ENCODE results near the gene NFS1. TPM values are rescaled to one million over a fixed set of nuclear protein-coding genes. Genes with fewer than 3 reads are reported as not detected.

NFS1 gene
- total and polyA plus RNA-seq, 3 experiments from 2014 or later, result 18.8 to 37.7 (median 36.4) TPM

- Histone ChIP-seq H3K27me3 (ENCODE audit: insufficient read depth, low read length, poor library complexity, severe bottlenecking) (no peaks in the 10 kb centered on the region), H3K4me3 (ENCODE audit: low read length) (no peak overlapping the region), H3K36me3 (ENCODE audit: insufficient read depth, low read length) (no peaks in the 10 kb centered on the region), H3K4me1 (ENCODE audit: insufficient read depth, low read length) (peaks cover 24% of the 10 kb centered on the region), H3K9me3 (ENCODE audit: low read length) (no peaks in the 10 kb centered on the region), H3K27ac (ENCODE audit: low read depth, low read length) (no peak overlapping the region)
- peaks cover 76 to 94% (median 89%) of the 10 kb centered on the region in 3 donors for H3K4me1 Mint-ChIP-seq
- peak overlapping the region in 2 of 7 donors; percentile 6 to 25 for H3K4me3 Mint-ChIP-seq
- no peaks in the 10 kb centered on the region for H3K9me3 Mint-ChIP-seq
- no peak for DNase-seq
- CTCF ChIA-PET, result interaction anchor here (1.5 kb wide), 1 partner anchor 26 kb away, joined by 3 read pairs; no protein-coding TSS in a partner anchor
- no peaks in the 10 kb centered on the region for H3K27me3 Mint-ChIP-seq
- peaks cover 0 to 20% (median 2%) of the 10 kb centered on the region in 3 donors for H3K36me3 Mint-ChIP-seq
- POLR2A ChIA-PET, result no interaction called here
- H3K27ac Mint-ChIP-seq, result peak overlapping the region in 7 of 8 donors; percentile 7 to 89 (median 77)
These were observed 54.3 kb downstream of the NFS1 start for GRCh38 chr20:35644806-35645205.

GRCh38 chr20:35643045-35643444 lies 56.1 kb downstream of the NFS1 start:
- Mint-ChIP-seq H3K27ac (peak overlapping the region in 6 of 8 donors; percentile 22 to 82 (median 56)), H3K27me3 (no peaks in the 10 kb centered on the region), H3K9me3 (no peaks in the 10 kb centered on the region), H3K36me3 (peaks cover 0 to 11% (median 0%) of the 10 kb centered on the region in 3 donors), H3K4me1 (peaks cover 69 to 92% (median 84%) of the 10 kb centered on the region in 3 donors), H3K4me3 (no peak overlapping the region)
- ChIA-PET POLR2A (no interaction called here), CTCF (no interaction called here)
- H3K4me3 ChIP-seq (ENCODE audit: low read length), result no peak overlapping the region
- no peak for DNase-seq
- H3K9me3 ChIP-seq (ENCODE audit: low read length), result no peaks in the 10 kb centered on the region
- no peak overlapping the region for H3K27ac ChIP-seq (ENCODE audit: low read depth, low read length)
- H3K27me3 ChIP-seq (ENCODE audit: insufficient read depth, low read length, poor library complexity, severe bottlenecking), result no peaks in the 10 kb centered on the region
- H3K36me3 ChIP-seq (ENCODE audit: insufficient read depth, low read length), result no peaks in the 10 kb centered on the region
- peaks cover 32% of the 10 kb centered on the region for H3K4me1 ChIP-seq (ENCODE audit: insufficient read depth, low read length)

GRCh38 chr20:35641743-35642142 lies 57.4 kb downstream of the NFS1 start:
- peaks cover 0 to 7% (median 0%) of the 10 kb centered on the region in 3 donors for H3K36me3 Mint-ChIP-seq
- H3K4me1 Mint-ChIP-seq, result peaks cover 77 to 96% (median 92%) of the 10 kb centered on the region in 3 donors
- Histone ChIP-seq H3K27ac (ENCODE audit: low read depth, low read length) (no peak overlapping the region), H3K4me3 (ENCODE audit: low read length) (no peak overlapping the region), H3K27me3 (ENCODE audit: insufficient read depth, low read length, poor library complexity, severe bottlenecking) (no peaks in the 10 kb centered on the region), H3K4me1 (ENCODE audit: insufficient read depth, low read length) (peaks cover 35% of the 10 kb centered on the region), H3K36me3 (ENCODE audit: insufficient read depth, low read length) (no peaks in the 10 kb centered on the region), H3K9me3 (ENCODE audit: low read length) (no peaks in the 10 kb centered on the region)
- POLR2A ChIA-PET, result interaction anchor here (1.0 kb wide), 1 partner anchor 18 kb away, joined by 3 read pairs; no protein-coding TSS in a partner anchor
- H3K27me3 Mint-ChIP-seq, result no peaks in the 10 kb centered on the region
- CTCF ChIA-PET, result no interaction called here
- DNase-seq, result no peak
- no peaks in the 10 kb centered on the region for H3K9me3 Mint-ChIP-seq
- no peak overlapping the region for H3K4me3 Mint-ChIP-seq
- peak overlapping the region in 6 of 8 donors; percentile 12 to 87 (median 52) for H3K27ac Mint-ChIP-seq

- Histone ChIP-seq H3K4me3 (ENCODE audit: low read length) (no peak overlapping the region), H3K27ac (ENCODE audit: low read depth, low read length) (no peak overlapping the region), H3K27me3 (ENCODE audit: insufficient read depth, low read length, poor library complexity, severe bottlenecking) (no peaks in the 10 kb centered on the region), H3K4me1 (ENCODE audit: insufficient read depth, low read length) (peaks cover 30% of the 10 kb centered on the region), H3K9me3 (ENCODE audit: low read length) (no peaks in the 10 kb centered on the region), H3K36me3 (ENCODE audit: insufficient read depth, low read length) (no peaks in the 10 kb centered on the region)
- Mint-ChIP-seq H3K4me1 (peaks cover 75 to 96% (median 93%) of the 10 kb centered on the region in 3 donors), H3K27me3 (no peaks in the 10 kb centered on the region), H3K4me3 (no peak overlapping the region), H3K36me3 (peaks cover 0 to 7% (median 0%) of the 10 kb centered on the region in 3 donors), H3K9me3 (no peaks in the 10 kb centered on the region), H3K27ac (peak overlapping the region in 6 of 8 donors; percentile 4 to 81 (median 40))
- CTCF ChIA-PET, result no interaction called here
- POLR2A ChIA-PET, result no interaction called here
- DNase-seq, result no peak
These were observed 58.4 kb downstream of the NFS1 start for GRCh38 chr20:35640724-35641123.

- CTCF ChIA-PET, result interaction anchor here (1.1 to 1.2 kb wide), 2 partner anchors 10 to 34 kb away, joined by 3 read pairs; no protein-coding TSS in a partner anchor
- POLR2A ChIA-PET, result no interaction called here
These were observed 60.4 kb downstream of the NFS1 start for GRCh38 chr20:35638751-35639150.

GRCh38 chr20:35637276-35637675 lies 61.9 kb downstream of the NFS1 start:
- no peak overlapping the region for H3K4me3 ChIP-seq (ENCODE audit: low read length)
- Mint-ChIP-seq H3K4me3 (no peak overlapping the region), H3K36me3 (peaks cover 0 to 19% (median 4%) of the 10 kb centered on the region in 3 donors), H3K9me3 (no peaks in the 10 kb centered on the region), H3K27ac (peak overlapping the region in 6 of 8 donors; percentile 27 to 68 (median 51)), H3K27me3 (no peaks in the 10 kb centered on the region), H3K4me1 (peaks cover 60 to 80% (median 74%) of the 10 kb centered on the region in 3 donors)
- H3K9me3 ChIP-seq (ENCODE audit: low read length), result no peaks in the 10 kb centered on the region
- H3K27ac ChIP-seq (ENCODE audit: low read depth, low read length), result no peak overlapping the region
- POLR2A ChIA-PET, result no interaction called here
- H3K36me3 ChIP-seq (ENCODE audit: insufficient read depth, low read length), result peaks cover 7% of the 10 kb centered on the region
- H3K27me3 ChIP-seq (ENCODE audit: insufficient read depth, low read length, poor library complexity, severe bottlenecking), result no peaks in the 10 kb centered on the region
- H3K4me1 ChIP-seq (ENCODE audit: insufficient read depth, low read length), result peaks cover 15% of the 10 kb centered on the region
- DNase-seq, result no peak
- CTCF ChIA-PET, result no interaction called here

More at GRCh38 chr20:35638751-35639150, 60.4 kb downstream of the NFS1 start:
- Mint-ChIP-seq H3K4me1 (peaks cover 68 to 90% (median 83%) of the 10 kb centered on the region in 3 donors), H3K36me3 (peaks cover 0 to 9% (median 0%) of the 10 kb centered on the region in 3 donors), H3K27ac (peak overlapping the region in 4 of 8 donors; percentile 31 to 69 (median 56)), H3K27me3 (no peaks in the 10 kb centered on the region), H3K4me3 (no peak overlapping the region), H3K9me3 (no peaks in the 10 kb centered on the region)
- H3K4me3 ChIP-seq (ENCODE audit: low read length), result no peak overlapping the region
- no peaks in the 10 kb centered on the region for H3K36me3 ChIP-seq (ENCODE audit: insufficient read depth, low read length)
- H3K4me1 ChIP-seq (ENCODE audit: insufficient read depth, low read length), result peaks cover 16% of the 10 kb centered on the region
- H3K27me3 ChIP-seq (ENCODE audit: insufficient read depth, low read length, poor library complexity, severe bottlenecking), result no peaks in the 10 kb centered on the region
- no peak overlapping the region for H3K27ac ChIP-seq (ENCODE audit: low read depth, low read length)
- DNase-seq, result no peak
- H3K9me3 ChIP-seq (ENCODE audit: low read length), result no peaks in the 10 kb centered on the region

- no peaks in the 10 kb centered on the region for H3K9me3 Mint-ChIP-seq
- Histone ChIP-seq H3K36me3 (ENCODE audit: insufficient read depth, low read length) (peaks cover 19% of the 10 kb centered on the region), H3K4me3 (ENCODE audit: low read length) (no peak overlapping the region), H3K9me3 (ENCODE audit: low read length) (no peaks in the 10 kb centered on the region), H3K4me1 (ENCODE audit: insufficient read depth, low read length) (peaks cover 11% of the 10 kb centered on the region), H3K27ac (ENCODE audit: low read depth, low read length) (no peak overlapping the region), H3K27me3 (ENCODE audit: insufficient read depth, low read length, poor library complexity, severe bottlenecking) (no peaks in the 10 kb centered on the region)
- H3K36me3 Mint-ChIP-seq, result peaks cover 0 to 31% (median 4%) of the 10 kb centered on the region in 3 donors
- CTCF ChIA-PET, result no interaction called here
- H3K4me1 Mint-ChIP-seq, result peaks cover 54 to 69% (median 62%) of the 10 kb centered on the region in 3 donors
- POLR2A ChIA-PET, result no interaction called here
- no peak for DNase-seq
- H3K27me3 Mint-ChIP-seq, result no peaks in the 10 kb centered on the region
- H3K27ac Mint-ChIP-seq, result peak overlapping the region in 6 of 8 donors; percentile 64 to 84 (median 74)
- no peak overlapping the region for H3K4me3 Mint-ChIP-seq
These were observed 63.1 kb downstream of the NFS1 start for GRCh38 chr20:35636095-35636494.

GRCh38 chr20:35635652-35636051 lies 63.5 kb downstream of the NFS1 start:
- Mint-ChIP-seq H3K4me1 (peaks cover 50 to 64% (median 58%) of the 10 kb centered on the region in 3 donors), H3K27ac (peak overlapping the region in 7 of 8 donors; percentile 62 to 84 (median 75)), H3K27me3 (no peaks in the 10 kb centered on the region), H3K4me3 (peak overlapping the region in 1 of 7 donors; percentile 61), H3K9me3 (no peaks in the 10 kb centered on the region), H3K36me3 (peaks cover 0 to 35% (median 4%) of the 10 kb centered on the region in 3 donors)
- Histone ChIP-seq H3K4me1 (ENCODE audit: insufficient read depth, low read length) (peaks cover 11% of the 10 kb centered on the region), H3K27me3 (ENCODE audit: insufficient read depth, low read length, poor library complexity, severe bottlenecking) (no peaks in the 10 kb centered on the region), H3K9me3 (ENCODE audit: low read length) (no peaks in the 10 kb centered on the region), H3K27ac (ENCODE audit: low read depth, low read length) (no peak overlapping the region), H3K4me3 (ENCODE audit: low read length) (no peak overlapping the region), H3K36me3 (ENCODE audit: insufficient read depth, low read length) (peaks cover 24% of the 10 kb centered on the region)
- ChIA-PET POLR2A (no interaction called here), CTCF (interaction anchor here (1.8 kb wide), 1 partner anchor 14 kb away, joined by 3 read pairs; no protein-coding TSS in a partner anchor)
- DNase-seq, result no peak
